GM13976 (cell line): Measurements from ENCODE around the gene MVB12B.

Experiments used
- DNase-seq: peaks from one replicate; pipeline ENCODE4 v3.0.0; 2012; ENCODE audit warnings: low spot score
- in situ Hi-C: fragments of 300-500 bp; cut with MboI; formaldehyde crosslinking; loops from one replicate; pipeline ENCODE4 v1.12.0; 2022; ENCODE audit warnings: low sequenced_read_pairs, mixed read lengths, inconsistent platforms; ENCODE audit not compliant: unreplicated experiment
- TF ChIP-seq, protein P1 (sequence below): IDR thresholded peaks from 2 replicates; pipeline ENCODE4 v1.5.1; 2012; ENCODE audit warnings: borderline replicate concordance, mild to moderate bottlenecking; ENCODE audit not compliant: insufficient read depth; ENCODE audit errors: extremely low read depth, missing control alignments, control extremely low read depth

Gene MVB12B

DNA sequence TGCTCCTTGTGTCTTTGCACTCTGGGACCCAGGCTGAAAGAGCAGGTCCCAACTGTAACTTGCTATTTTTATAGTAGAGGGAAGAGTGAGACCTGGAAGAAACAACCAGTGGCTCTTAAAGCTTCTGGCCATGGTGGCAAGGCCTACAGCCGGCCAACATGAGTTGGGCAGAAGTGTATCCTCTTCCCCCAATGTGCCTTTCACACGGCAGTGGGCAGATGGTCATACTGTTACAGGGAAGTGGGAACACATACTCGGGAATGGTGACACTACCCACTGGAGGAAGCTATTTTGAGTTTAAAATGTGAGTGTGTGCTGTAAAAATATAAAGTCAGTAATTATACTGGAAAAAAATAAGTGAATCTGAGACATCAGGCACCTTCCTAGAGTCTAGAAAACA is 116.0 kb downstream of the MVB12B start:
- TF ChIP-seq, protein P1, sequence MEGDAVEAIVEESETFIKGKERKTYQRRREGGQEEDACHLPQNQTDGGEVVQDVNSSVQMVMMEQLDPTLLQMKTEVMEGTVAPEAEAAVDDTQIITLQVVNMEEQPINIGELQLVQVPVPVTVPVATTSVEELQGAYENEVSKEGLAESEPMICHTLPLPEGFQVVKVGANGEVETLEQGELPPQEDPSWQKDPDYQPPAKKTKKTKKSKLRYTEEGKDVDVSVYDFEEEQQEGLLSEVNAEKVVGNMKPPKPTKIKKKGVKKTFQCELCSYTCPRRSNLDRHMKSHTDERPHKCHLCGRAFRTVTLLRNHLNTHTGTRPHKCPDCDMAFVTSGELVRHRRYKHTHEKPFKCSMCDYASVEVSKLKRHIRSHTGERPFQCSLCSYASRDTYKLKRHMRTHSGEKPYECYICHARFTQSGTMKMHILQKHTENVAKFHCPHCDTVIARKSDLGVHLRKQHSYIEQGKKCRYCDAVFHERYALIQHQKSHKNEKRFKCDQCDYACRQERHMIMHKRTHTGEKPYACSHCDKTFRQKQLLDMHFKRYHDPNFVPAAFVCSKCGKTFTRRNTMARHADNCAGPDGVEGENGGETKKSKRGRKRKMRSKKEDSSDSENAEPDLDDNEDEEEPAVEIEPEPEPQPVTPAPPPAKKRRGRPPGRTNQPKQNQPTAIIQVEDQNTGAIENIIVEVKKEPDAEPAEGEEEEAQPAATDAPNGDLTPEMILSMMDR = no peak
- in situ Hi-C loops = no loop called here
- no peak for DNase-seq

DNA sequence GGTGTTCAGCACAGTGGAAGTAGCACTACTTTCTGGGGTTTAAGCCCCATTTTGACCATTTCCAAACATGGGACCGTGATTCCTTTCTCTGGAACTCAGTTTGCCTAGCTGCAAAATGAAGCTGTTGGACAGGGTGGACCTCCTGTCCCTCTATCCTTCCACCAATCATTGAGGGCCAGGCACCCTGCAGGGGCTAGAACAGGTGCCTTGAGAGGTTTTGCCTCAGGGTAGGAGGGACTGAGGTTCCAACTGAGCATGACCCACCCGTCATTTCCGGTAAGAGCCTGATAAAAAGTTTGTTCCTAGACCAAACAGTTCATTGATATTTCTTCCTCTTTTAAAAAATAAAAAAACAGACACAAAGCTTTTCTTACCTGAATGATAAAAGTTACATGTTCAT is 116.5 kb downstream of the MVB12B start:
- DNase-seq = no peak
- in situ Hi-C loops = no loop called here
- TF ChIP-seq, protein P1 = no peak

DNA sequence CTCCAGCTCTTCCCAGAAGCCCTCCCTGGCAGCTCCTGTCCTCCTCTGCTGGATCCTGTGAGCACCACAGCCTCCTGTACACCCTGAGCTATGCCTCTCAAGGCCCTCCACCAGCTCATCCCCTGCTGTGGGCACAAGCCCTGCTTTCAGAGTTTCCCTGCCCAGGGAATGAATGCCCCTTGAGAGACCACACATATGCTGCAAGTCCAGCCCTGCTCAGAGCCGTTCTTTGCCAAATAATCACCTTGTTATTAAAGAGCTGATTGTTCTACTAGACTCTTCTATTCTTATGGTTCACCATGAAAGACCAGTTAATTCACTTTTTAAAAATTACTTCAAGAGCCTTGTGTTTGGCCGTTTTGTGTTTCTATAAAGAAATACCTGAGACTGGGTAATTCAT is 121.5 kb downstream of the MVB12B start:
- TF ChIP-seq, protein P1 = no peak
- no peak for DNase-seq
- in situ Hi-C loops = no loop called here

DNA sequence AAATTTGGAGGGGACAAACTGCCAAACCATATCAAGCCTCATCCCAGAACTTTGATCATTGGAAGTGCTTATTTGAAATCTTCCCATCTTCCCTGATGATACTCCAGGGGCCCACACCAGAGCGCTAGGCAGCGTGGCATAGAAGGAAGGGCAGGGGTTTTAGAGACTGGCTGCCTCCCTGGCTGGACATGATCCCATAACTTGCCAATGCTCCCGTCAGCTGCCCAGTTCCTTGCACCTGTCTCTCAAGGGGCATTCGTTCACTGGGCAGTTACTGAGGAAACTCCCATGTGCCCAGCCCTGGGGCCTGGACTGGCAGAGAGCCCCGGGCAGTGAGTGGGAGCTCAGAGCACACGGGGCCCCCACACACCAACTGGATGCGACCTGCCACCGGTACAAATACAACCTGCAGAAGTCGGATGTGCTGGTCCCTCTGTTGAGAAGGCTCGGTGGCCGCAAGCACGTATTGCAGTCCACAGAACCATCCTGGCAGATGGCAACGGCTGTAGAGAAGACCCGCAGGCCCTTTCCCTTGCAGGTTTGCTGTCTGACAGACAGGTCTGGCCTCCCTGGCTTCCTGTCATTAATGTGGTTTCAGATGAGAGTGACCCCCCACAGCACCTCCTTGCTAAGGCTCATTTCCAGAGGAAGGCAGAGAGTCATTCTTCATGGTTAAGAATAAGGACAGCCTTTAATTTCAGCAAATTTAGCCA is 122.4 kb downstream of the MVB12B start:
- in situ Hi-C loops = no loop called here
- no peak for DNase-seq
- TF ChIP-seq, protein P1 = no peak

DNA sequence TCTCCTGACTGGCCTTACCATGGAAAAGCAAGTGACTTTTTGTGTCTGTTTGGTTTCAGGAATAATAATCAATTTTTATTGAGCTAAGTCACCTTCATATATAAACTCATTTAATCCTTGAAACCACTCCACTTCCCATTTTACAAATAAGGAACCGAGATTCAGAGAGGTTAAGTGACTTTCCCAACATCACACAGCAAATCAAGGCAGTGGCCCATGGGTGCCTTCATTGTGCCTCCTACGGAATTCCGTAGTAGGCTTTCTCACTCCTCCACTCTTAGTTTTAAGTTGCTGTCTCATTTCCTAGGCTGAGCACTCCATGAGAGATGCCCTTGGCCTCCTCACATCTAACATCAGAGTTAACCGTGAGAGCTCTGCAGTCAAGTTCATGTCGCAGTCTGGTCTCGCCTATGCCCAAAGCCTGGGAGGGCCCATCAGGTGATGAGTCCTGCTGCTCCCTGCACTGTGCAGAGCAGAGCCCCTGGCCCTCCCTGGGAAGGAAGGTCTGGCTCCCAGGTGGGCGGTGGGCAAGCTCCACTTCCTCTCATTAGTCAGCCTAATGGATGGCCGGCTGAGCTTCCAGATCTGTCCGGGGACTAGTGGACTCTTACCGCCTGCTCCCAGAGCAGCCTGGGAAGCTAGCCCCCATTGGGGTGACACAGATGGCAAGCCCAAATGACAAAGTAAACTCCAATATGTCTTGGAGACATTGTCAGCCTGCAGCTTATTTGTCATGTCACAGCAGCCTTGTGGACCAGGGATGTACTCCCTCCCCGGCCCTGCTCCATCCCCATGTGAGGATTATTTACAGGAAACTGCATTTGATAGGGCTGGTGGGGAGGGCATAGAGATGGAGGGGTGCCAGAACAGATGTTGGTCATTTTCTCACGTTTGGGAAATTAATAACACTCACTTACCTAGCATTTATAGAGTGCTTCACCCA is 123.4 kb downstream of the MVB12B start:
- TF ChIP-seq, protein P1 = no peak
- no peak for DNase-seq
- in situ Hi-C loops = no loop called here

DNA sequence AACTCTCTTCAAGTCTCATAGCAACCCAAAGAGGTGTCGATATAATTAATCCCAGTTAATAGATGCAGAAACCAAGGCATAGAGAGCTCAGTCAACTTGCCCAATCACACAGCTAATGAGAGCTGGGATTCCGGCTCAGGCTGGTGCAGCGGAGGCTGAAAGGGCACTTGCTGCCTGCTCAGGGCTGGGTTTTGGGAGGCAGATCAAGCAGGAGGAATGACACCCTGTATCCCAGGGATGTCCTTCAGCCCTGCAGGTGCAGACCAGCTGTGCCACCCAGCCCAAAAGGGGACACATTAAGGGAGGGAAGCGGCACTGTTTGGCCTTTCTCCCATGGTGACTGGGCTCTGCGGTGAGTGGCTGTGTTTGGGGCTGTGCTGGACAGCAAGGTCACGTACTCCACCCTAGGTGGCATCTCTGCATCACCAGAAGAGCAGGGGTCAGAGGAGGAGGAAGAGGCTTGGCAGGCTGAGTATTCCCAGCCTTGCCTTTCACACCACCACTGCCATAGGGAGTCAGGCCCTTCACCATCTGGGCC is 124.1 kb downstream of the MVB12B start:
- TF ChIP-seq, protein P1 = no peak
- in situ Hi-C loops = no loop called here

More for the DNA sequence above, 124.1 kb downstream of the MVB12B start:
- no peak for DNase-seq
